OCI-LY7 (cell line): Measurements from ENCODE around the gene RPH3AL. TPM values are rescaled to one million over a fixed set of nuclear protein-coding genes. Genes with fewer than 3 reads are reported as not detected.

Source experiments
- BruUV-seq: library from RNA; stranded (reverse); fragments of 400-500 nt; replicated peaks from 2 replicates; lab custom pipeline; 2021; lab: Mats Ljungman, UMichigan
- CTCF ChIA-PET: fragments of 300-600 bp; sonication (Branson Sonifier 250); formaldehyde crosslinking; loops from one replicate; lab custom pipeline; 2022; ENCODE audit warnings: antibody characterized with exemption; ENCODE audit not compliant: unreplicated experiment; lab: Charles Lee
- POLR2A ChIA-PET: fragments of 300-600 bp; sonication (Branson Sonifier 250); formaldehyde crosslinking; loops from one replicate; lab custom pipeline; 2022; ENCODE audit warnings: antibody characterized with exemption; lab: Charles Lee
- DNase-seq: peaks from one replicate; pipeline ENCODE4 v3.0.0-alpha.2; 2015; ENCODE audit warnings: low spot score
- H2AFZ ChIP-seq: fragments of 200-600 bp; sonication (generic), shearing (Covaris generic); 2 replicates; pipeline ENCODE4 v1.6.1; 2014; ENCODE audit warnings: mild to moderate bottlenecking, antibody characterized with exemption, low read length, moderate library complexity
- H3K27ac ChIP-seq: fragments of 200-600 bp; sonication (generic); 2 replicates; pipeline ENCODE4 v1.5.1; 2014; ENCODE audit warnings: mixed run types, low read depth, mild to moderate bottlenecking, moderate library complexity, low read length, inconsistent platforms; ENCODE audit not compliant: poor library complexity, severe bottlenecking
- H3K36me3 ChIP-seq: fragments of 200-600 bp; sonication (generic); 2 replicates; pipeline ENCODE4 v1.6.1; 2014; ENCODE audit warnings: mild to moderate bottlenecking, antibody characterized with exemption, low read length, moderate library complexity, mixed read lengths; ENCODE audit not compliant: insufficient read depth
- H3K4me1 ChIP-seq: fragments of 200-600 bp; sonication (generic); 2 replicates; pipeline ENCODE4 v1.5.1; 2014; ENCODE audit warnings: mild to moderate bottlenecking, low read length; ENCODE audit not compliant: insufficient read depth, poor library complexity, severe bottlenecking
- H3K4me2 ChIP-seq: fragments of 200-600 bp; sonication (generic); 2 replicates; pipeline ENCODE4 v1.6.1; 2014; ENCODE audit warnings: mild to moderate bottlenecking, low read length
- H3K4me3 ChIP-seq: fragments of 200-600 bp; sonication (generic); 2 replicates; pipeline ENCODE4 v1.5.1; 2014; ENCODE audit warnings: mild to moderate bottlenecking, low read depth, low read length; ENCODE audit not compliant: poor library complexity, severe bottlenecking
- H3K79me2 ChIP-seq: fragments of 200-600 bp; sonication (generic); 2 replicates; pipeline ENCODE4 v1.6.1; 2016; ENCODE audit warnings: low read depth, mild to moderate bottlenecking, low read length, moderate library complexity, mixed read lengths; ENCODE audit not compliant: insufficient read depth
- H3K9me2 ChIP-seq: fragments of 200-600 bp; sonication (generic); 2 replicates; pipeline ENCODE4 v1.6.1; 2016; ENCODE audit warnings: mild to moderate bottlenecking, low read length, mixed read lengths; ENCODE audit not compliant: insufficient read depth
- H3K9me3 ChIP-seq: fragments of 200-600 bp; sonication (generic); 2 replicates; pipeline ENCODE4 v1.6.1; 2014; ENCODE audit warnings: mild to moderate bottlenecking, mixed run types, low read length, mixed read lengths
- H4K20me1 ChIP-seq: fragments of 200-600 bp; sonication (generic); 2 replicates; pipeline ENCODE4 v1.6.1; 2014; ENCODE audit warnings: mild to moderate bottlenecking, antibody characterized with exemption, low read length, moderate library complexity, mixed read lengths; ENCODE audit not compliant: insufficient read depth
- EZH2phosphoT487 ChIP-seq: fragments of 200-600 bp; sonication (generic); IDR thresholded peaks from 2 replicates; pipeline ENCODE4 v1.6.1; 2018; ENCODE audit warnings: low read depth, borderline replicate concordance, mild to moderate bottlenecking, mixed run types, antibody characterized with exemption, low read length, moderate library complexity, mixed read lengths
- intact Hi-C: fragments of 100-400 bp; cut with micrococcal nuclease; formaldehyde crosslinking; loops from one replicate; pipeline ENCODE4 v1.10.0; 2022; ENCODE audit not compliant: unreplicated experiment
- total RNA-seq, 2 experiments: library from RNA; depleted of rRNA in 1 of 2; stranded (reverse); fragments of >200 nt in 1 of 2; shearing (Covaris generic) in 1 of 2; gene quantifications; 2 replicates each; pipeline ENCODE4 v1.2.3, GENCODE V29; 2014 to 2022
- TF ChIP-seq, protein P1 (sequence below): fragments of 200-600 bp; sonication (generic); conservative IDR thresholded peaks from 2 replicates; pipeline ENCODE4 v1.5.1; 2014; ENCODE audit warnings: mild to moderate bottlenecking, antibody characterized with exemption, low read length, moderate library complexity, mixed read lengths

RPH3AL gene
- total RNA-seq, 2 experiments from 2014 or later: 1.0 to 2.2 TPM

DNA sequence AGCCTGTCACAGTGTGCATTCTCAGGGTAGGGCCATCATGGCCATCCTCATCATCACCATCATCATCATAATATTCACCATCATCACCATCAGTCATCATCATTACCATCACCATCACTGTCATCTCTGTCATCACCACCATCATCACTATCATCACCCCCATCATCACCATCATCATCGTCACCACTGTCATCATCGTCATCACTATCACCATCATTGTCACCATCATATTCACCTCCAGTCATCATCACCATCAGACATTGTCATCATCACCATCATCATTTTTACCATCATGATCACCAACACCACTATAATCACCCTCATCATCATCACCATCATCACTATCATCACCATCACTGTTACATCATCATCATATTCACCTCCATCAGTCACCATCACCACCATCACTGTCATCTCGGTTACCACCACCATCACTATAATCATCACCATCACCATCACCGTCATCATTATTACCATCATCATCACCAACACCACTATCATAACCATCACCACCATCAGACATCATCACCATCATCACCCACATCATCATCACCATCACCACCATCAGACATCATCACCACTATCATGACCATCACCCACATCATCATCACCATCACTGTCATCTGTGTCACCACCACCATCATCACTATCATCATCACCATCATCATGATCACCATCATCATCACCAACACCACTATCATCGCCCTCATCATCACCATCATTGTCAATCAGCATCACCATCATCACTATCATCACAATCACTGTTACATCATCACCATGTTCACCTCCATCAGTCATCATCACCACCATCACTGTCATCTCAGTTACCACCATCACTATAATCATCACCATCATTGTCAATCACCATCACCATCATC lies 8.5 kb downstream of the RPH3AL start:
- no peaks in the 10 kb centered on the region for H3K36me3 ChIP-seq
- H2AFZ ChIP-seq: no peak overlapping the region
- H3K4me1 ChIP-seq: no peaks in the 10 kb centered on the region
- H3K9me3 ChIP-seq: no peaks in the 10 kb centered on the region
- BruUV-seq: no TSS peak
- H3K27ac ChIP-seq: no peak overlapping the region
- TF ChIP-seq, protein P1, sequence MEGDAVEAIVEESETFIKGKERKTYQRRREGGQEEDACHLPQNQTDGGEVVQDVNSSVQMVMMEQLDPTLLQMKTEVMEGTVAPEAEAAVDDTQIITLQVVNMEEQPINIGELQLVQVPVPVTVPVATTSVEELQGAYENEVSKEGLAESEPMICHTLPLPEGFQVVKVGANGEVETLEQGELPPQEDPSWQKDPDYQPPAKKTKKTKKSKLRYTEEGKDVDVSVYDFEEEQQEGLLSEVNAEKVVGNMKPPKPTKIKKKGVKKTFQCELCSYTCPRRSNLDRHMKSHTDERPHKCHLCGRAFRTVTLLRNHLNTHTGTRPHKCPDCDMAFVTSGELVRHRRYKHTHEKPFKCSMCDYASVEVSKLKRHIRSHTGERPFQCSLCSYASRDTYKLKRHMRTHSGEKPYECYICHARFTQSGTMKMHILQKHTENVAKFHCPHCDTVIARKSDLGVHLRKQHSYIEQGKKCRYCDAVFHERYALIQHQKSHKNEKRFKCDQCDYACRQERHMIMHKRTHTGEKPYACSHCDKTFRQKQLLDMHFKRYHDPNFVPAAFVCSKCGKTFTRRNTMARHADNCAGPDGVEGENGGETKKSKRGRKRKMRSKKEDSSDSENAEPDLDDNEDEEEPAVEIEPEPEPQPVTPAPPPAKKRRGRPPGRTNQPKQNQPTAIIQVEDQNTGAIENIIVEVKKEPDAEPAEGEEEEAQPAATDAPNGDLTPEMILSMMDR: no peak
- no peak for TF ChIP-seq EZH2phosphoT487
- DNase-seq: no peak
- no peaks in the 10 kb centered on the region for H4K20me1 ChIP-seq
- no peaks in the 10 kb centered on the region for H3K9me2 ChIP-seq
- ChIA-PET CTCF (no interaction called here), POLR2A (interaction anchor here (0.9 kb wide), 1 partner anchor 9 kb away, joined by 3 read pairs; no protein-coding TSS in a partner anchor)
- H3K4me3 ChIP-seq: no peak overlapping the region
- intact Hi-C loops: no loop called here
- H3K79me2 ChIP-seq: no peaks in the 10 kb centered on the region
- no peak overlapping the region for H3K4me2 ChIP-seq

DNA sequence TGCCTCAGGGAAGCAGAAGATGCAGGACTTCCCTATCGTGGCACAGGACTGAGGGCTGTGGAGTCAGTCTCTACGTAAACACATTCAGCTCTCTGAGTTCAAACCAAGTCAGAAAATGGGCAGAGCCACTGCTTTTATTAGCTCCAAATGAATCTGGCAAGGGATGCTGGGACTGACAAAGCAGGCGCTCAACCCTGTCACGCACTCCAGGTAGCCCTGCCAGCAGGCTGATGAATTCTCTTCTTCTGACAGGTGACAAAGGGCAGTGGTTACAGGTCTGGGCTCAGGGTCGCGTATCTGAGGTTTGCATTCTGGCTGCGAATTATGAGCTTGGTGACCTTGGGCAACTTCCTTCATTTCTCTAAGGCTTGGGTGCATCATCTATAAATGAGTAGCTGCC lies 9.4 kb downstream of the RPH3AL start:
- no peak overlapping the region for H3K4me2 ChIP-seq
- no peaks in the 10 kb centered on the region for H3K9me3 ChIP-seq
- no TSS peak for BruUV-seq
- DNase-seq: no peak
- TF ChIP-seq EZH2phosphoT487: no peak
- TF ChIP-seq, protein P1: no peak
- H3K4me1 ChIP-seq: no peaks in the 10 kb centered on the region
- no peak overlapping the region for H2AFZ ChIP-seq
- H3K9me2 ChIP-seq: no peaks in the 10 kb centered on the region
- ChIA-PET CTCF (no interaction called here), POLR2A (interaction anchor here (0.9 kb wide), 1 partner anchor 10 kb away, joined by 3 read pairs; no protein-coding TSS in a partner anchor)
- no peak overlapping the region for H3K4me3 ChIP-seq
- H3K79me2 ChIP-seq: no peaks in the 10 kb centered on the region
- intact Hi-C loops: no loop called here
- H3K36me3 ChIP-seq: no peaks in the 10 kb centered on the region
- no peak overlapping the region for H3K27ac ChIP-seq
- H4K20me1 ChIP-seq: no peaks in the 10 kb centered on the region

DNA sequence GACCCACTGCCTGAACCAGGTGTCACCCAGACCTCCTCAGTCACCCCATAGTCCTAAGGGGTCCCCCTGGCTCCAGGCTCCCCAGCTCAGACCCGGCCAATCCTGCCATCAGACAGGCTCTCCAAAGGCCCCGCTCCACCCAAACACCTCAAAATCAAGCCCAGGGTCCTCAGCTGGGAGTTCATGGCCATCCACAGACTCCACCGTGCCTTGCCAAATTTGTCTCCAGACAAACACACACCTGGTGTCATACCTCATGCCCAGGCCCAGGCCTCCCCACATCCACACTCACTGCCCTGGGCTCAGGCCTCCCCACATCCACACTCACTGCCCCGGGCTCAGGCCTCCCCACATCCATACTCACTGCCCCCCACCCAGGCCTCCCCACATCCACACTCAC lies 12.5 kb downstream of the RPH3AL start:
- H3K9me3 ChIP-seq: no peaks in the 10 kb centered on the region
- H3K79me2 ChIP-seq: no peaks in the 10 kb centered on the region
- POLR2A ChIA-PET: no interaction called here
- no peaks in the 10 kb centered on the region for H4K20me1 ChIP-seq
- CTCF ChIA-PET: no interaction called here
- H3K27ac ChIP-seq: no peak overlapping the region
- H3K9me2 ChIP-seq: no peaks in the 10 kb centered on the region
- intact Hi-C loops: no loop called here
- H3K4me3 ChIP-seq: no peak overlapping the region
- no TSS peak for BruUV-seq
- no peak overlapping the region for H3K4me2 ChIP-seq
- DNase-seq: no peak
- no peaks in the 10 kb centered on the region for H3K4me1 ChIP-seq
- no peak for TF ChIP-seq EZH2phosphoT487
- TF ChIP-seq, protein P1: no peak
- H3K36me3 ChIP-seq: no peaks in the 10 kb centered on the region
- no peak overlapping the region for H2AFZ ChIP-seq
